GM19035 (cell line): ENCODE results near the gene RNU5B-1.
"Not testable (repeated sequence)": the region's sequence is repeated elsewhere in the genome, so short reads cannot be mapped to it uniquely, and the experiment has no call there.

Experiments
- ATAC-seq: cut with Tn5 transposase; IDR thresholded peaks from one replicate; pipeline ENCODE4 v1.9.1; 2021; ENCODE audit not compliant: unreplicated experiment

RNU5B-1 gene

GRCh38 chr15:65339920-65340319, 35.4 kb downstream of the RNU5B-1 start:
- no peak for ATAC-seq

- no peak for ATAC-seq
Measured at GRCh38 chr15:65342493-65342892, 38.0 kb downstream of the RNU5B-1 start.

GRCh38 chr15:65343374-65343981, 39.0 kb downstream of the RNU5B-1 start:
- ATAC-seq = no peak

GRCh38 chr15:65344214-65344913, 39.9 kb downstream of the RNU5B-1 start:
- ATAC-seq = no peak

GRCh38 chr15:65344914-65345275, 40.4 kb downstream of the RNU5B-1 start:
- no peak for ATAC-seq

- ATAC-seq = no peak
Measured at GRCh38 chr15:65346856-65347598, 42.5 kb downstream of the RNU5B-1 start.

- ATAC-seq = not testable (repeated sequence)
Measured at GRCh38 chr15:65347756-65348155, 43.3 kb downstream of the RNU5B-1 start.

- no peak for ATAC-seq
Measured at GRCh38 chr15:65349338-65349737, 44.9 kb downstream of the RNU5B-1 start.

- not testable (repeated sequence) for ATAC-seq
Measured at GRCh38 chr15:65351972-65352371, 47.5 kb downstream of the RNU5B-1 start.
